ENCODE results near the gene PTGDS. TPM values are rescaled to one million over a fixed set of nuclear protein-coding genes. Genes with fewer than 3 reads are reported as not detected.

PTGDS gene
- total RNA-seq, 1 donor from 2014 or later: not detected

DNA sequence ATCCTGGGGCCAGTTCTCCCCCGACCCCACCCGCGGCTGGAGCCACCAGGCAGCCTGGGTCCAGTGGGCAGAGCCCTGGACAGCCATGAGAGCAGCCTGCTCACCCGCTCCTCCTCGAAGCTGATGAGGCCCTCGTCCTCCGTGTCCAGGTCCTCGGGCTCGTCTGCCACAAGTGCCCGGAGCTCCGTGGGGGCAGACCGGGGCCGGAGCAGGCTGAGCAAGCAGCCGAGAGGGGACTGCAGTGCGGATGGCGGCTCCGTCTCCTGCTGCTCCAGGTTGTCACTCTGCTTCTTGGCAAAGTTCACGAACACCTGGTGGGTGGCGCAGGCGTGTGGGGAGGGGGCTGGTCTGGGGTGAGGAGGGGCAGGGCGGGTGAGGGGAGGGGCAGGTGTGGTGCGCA, 31.0 kb downstream of the PTGDS start:
- no peak for DNase-seq (ENCODE audit: low read depth, low spot score)

DNA sequence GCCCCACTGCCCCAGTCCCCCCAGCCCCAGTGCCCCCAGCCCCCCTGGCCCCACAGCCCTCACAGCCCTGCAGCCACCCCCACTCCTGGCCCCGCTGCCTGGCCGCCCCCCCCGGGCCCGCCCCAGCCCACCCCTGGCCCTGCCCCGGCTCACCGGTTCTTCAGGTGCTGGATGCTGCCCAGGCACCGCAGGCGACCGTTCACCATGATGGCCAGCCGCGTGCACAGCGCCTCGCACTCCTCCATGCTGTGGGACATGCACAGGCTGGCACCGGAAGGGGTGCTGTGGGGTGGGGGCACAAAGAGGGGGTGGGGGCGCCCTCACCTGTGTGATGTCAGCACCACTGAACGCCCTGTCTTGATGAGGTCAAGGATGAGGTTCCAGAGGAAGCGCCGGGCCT, 31.9 kb downstream of the PTGDS start:
- DNase-seq (ENCODE audit: low read depth, low spot score): no peak

DNA sequence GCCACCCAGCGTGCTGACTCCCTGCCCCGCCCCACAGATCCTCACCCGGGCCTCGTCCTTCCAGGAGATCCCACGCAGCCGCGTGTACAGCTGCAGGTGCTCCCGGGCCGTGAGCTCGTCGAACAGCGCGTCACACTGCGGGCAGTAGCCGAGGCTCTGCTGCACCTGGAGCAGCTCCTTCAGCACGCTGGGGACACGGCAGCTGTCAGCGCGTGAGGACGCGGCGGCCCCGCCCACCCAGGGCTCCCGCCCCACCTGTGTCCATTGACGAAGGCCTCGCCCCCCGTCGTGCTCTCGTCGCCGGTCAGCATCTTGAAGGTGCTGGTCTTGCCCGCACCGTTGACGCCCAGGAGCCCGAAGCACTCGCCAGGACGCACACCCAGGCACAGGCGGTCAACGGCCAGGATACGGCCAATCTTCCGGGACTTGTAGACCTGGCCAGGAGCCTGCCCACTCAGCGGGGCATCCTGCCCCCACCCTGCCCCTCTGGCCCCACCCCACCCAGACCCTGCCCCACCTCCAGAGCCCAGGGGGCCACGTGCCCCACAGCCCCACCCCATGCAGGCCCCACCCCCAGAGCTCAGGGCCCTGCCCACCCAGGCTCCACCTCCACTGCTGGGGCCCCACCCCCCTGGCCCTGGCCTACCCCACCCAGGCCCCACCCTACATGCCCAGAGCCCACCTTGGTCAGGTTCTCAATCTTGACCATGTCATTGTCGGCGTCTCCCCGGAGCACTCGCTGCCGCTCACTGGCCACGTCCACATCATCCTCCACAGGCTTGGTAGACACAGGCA, 32.8 kb downstream of the PTGDS start:
- DNase-seq (ENCODE audit: low read depth, low spot score): no peak

DNA sequence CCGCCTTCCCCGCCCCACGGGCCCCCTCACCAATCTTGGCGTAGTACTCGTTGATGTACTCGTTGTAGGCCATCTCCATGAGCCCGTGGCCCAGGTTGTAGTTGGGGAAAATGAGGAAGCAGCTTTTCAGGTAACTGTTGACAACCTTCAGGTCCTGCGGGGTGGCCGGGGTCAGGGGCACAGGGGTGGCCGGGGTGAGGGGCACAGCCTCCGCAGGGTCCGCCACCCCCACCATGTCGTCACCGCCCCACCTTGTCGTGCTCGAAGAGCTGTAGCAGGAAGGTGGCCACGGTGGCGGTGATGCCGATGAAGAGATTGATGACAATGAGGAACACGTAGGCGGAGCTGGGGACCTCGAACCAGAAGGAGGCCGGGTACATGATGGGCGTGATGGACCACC, 33.9 kb downstream of the PTGDS start:
- DNase-seq (ENCODE audit: low read depth, low spot score): no peak

DNA sequence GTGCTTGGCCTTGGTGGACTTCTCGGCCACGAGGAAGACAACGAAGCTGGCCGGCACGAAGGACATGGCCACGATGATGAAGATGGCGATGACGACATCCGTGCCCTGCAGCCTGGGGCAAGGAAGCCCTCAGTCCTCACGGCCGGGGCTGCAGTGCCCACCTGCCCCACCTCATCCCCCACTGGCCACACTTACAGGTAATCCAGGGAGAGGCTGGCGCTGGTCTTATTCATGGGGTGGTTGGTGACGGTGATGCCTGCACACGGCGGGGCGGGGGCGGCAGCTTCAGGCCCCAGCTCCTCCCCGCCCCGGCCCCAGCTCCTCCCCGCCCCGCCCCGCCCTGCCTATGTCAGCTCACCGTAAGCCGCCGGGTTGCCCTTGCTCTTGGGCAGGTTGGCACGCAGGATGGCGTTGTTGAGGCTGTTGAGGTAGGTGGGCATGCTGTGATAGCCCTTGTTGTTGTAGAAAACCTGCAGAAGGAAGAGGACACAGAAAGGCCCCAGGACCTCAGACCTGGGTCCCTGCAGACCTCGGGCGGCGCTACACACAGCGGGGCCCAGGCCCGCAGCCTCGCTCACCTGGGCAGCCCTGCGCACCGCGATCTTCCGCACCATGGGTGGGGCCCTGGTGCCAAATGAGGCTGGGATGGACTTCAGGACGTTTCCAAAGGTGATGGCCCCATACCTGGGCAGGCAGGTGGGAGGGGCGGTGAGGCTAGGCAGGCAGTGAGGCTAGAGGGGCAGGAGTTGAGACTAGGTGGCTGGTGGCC, 34.8 kb downstream of the PTGDS start:
- no peak for DNase-seq (ENCODE audit: low read depth, low spot score)

DNA sequence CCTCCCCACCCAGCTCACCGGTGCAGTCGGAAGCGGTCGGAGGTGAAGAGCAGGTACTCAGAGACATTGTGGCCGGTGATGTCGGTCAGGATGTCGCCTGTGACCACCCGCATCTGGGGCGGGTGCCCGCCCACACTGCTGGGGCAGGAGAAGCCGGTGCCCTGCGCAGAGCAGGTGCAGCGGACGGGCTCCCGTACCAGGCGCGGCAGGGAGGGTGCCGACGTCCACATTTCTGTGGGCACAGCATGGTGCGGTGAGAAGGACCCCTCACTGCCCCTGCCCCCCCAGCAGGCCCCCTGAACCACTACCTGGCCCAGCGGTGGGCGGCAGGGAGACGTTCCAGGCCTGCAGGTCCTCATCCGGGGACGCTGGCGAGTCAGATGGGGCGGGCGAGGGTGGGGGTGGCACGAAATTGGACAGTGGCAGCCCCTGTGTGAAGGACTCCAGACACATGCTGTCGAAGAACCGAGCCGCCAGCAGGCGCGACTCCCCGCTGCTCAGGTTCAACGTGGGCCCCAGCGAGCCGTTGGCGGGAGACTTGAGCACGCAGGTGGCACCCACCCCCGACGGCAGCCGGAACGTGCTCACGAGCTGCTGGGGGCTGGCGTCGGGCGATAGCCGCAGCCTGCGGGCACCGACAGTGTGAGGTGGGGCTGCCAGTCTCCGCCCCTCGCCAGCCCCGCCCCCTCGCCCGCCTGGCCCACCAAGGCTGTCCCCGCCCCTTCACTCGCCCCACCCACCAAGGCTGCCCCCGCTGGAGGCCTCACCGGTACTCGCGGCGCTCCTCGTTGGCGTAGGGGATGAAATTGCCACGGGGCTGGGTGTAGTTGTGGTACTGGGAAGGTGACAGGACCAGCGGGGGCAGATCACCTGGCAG, 35.6 kb downstream of the PTGDS start:
- DNase-seq (ENCODE audit: low read depth, low spot score): no peak

DNA sequence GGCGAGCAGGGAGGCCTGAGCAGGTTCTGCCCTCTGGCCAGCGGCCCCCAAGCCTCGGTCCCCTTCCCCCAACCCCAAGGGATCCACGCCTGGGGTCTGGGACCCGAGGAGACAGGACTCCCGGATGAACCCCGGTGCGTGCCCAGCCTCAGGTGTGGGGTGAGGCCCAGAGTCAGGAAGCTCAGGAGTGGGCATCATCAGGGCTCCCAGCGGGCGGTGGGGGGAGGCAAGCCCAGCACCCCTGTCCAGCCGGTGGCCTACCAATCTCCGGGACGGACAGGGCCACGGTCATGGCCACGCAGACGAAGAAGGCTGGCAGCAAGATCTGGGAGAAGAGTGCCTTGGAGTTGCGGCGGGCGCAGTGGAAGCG, 36.3 kb downstream of the PTGDS start:
- no peak for DNase-seq (ENCODE audit: low read depth, low spot score)

DNA sequence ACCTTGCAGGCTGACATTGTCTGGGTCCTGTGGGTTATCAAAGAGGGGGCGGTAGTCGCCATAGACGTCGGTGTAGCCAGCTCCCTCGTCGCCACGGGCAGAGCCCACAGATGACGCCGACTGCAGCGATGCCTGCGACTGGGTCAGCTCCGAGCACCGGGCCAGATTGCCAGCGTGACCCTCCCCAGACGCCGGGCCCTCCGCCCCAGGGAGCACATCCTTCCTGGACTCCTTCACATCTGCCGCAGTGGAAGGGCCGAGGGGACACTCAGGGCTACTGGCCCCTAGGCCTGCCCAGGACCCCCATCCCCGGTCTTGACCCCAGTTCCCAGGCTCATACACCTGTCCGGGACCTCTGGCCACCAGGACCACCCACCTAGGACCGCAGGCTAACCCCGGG, 36.9 kb downstream of the PTGDS start:
- DNase-seq (ENCODE audit: low read depth, low spot score): no peak

DNA sequence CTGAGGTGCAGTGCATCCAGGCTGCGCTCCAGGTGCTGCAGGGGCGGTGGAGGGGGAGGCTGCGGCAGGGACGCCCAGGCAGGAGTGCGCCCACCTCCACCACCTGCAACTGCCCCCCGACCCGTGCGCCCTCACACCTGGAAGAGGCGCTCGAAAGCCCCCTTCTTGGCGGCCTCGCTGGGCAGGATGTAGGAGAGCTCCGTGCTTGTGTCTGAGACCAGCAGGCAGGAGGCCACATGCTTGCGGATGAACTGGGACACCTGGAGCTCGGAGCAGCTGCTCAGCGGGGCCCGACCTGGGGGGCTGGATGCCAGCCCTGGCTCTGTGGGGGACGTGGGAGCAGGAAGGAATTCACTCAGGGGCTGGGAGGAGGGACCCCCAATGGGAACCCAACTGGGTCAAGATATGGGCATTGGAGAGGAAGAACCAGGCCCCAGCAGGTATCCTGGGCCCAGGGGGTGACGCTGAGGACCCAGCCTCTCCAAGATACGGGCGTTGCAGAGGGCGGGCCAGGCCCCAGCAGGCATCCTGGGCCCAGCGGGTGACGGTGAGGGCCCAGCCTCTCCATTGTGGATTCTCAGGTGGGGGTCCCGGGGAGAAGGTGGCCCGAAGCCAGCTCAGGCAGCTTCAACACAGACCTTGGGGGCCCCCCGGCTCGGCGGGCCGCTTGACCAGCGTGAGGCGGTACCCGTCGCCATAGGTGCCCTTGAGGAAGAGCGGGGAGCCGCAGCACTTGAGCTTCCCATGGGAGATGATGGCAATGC, 37.7 kb downstream of the PTGDS start:
- DNase-seq (ENCODE audit: low read depth, low spot score): no peak

DNA sequence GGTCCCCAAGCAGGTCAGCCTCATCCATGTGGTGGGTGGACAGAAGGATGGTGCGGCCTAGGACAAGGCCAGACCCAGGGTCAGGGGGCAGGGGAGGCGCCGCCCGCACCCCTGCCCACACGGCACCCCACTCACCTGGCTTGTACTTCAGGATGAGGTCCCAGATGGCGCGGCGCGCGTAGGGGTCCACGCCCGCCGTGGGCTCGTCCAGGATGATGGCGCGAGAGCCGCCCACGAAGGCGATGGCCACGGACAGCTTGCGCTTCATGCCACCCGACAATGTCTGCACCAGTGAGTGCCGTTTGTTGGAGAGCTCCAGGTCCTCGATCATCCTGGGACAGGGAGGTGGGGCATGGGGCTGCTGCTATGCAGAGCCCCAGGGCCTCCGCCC, 38.2 kb downstream of the PTGDS start:
- DNase-seq (ENCODE audit: low read depth, low spot score): no peak

DNA sequence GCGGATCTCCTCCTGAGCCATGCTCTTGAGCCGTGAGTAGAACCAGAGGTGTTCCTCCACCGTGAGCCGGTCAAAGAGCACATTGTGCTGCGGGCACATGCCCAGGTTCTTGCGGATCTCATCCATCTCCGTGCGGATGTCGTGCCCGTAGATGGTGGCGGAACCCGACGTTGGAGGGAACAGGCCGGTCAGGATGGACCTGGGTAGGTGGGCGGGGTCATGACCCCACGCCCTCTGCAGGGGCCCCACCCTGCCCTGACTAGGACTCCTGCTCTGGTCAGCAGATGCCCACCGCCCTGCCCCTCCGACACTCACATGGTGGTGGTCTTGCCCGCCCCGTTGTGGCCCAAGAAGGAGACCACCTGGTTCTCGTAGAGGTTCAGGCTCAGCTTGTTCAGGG, 38.7 kb downstream of the PTGDS start:
- DNase-seq (ENCODE audit: low read depth, low spot score): no peak

DNA sequence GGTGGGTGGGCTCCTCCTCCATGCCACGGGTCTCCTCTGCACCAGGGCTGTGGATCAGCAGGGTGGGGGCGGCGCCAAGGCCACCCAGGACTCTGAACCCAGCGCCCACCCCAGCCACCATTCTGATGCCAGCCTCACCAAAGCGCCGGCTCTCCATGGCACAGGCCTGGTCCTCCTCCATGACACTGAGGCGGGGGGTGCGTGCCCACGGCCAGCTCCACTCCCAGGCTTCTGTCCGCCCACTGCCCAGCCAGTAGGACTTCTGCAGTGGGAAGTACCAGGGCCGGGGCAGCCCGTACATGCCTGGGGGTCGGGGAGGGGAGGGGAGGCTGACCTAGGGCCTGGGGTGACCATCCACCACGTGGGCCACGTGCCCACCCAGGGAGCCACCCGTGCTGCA, 39.1 kb downstream of the PTGDS start:
- no peak for DNase-seq (ENCODE audit: low read depth, low spot score)

DNA sequence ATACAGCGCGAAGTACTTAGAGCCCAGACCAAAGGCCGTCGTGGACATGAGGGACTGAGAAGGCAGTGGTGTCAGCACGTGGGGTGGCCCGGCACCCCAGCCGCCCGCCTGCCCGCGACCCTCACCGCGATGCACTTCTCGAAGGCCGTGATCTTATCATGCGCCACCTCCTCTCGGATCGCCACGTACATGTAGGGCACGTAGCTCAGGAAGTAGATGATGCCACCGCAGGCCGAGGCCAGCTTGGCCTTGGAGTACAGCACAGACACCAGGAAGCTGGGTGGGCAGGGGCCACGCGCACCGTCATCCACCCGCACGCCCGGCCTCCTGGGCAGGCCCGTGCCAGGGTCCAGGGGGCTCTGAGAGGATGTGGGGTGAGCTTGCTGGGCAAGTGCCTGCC, 39.8 kb downstream of the PTGDS start:
- no peak for DNase-seq (ENCODE audit: low read depth, low spot score)

DNA sequence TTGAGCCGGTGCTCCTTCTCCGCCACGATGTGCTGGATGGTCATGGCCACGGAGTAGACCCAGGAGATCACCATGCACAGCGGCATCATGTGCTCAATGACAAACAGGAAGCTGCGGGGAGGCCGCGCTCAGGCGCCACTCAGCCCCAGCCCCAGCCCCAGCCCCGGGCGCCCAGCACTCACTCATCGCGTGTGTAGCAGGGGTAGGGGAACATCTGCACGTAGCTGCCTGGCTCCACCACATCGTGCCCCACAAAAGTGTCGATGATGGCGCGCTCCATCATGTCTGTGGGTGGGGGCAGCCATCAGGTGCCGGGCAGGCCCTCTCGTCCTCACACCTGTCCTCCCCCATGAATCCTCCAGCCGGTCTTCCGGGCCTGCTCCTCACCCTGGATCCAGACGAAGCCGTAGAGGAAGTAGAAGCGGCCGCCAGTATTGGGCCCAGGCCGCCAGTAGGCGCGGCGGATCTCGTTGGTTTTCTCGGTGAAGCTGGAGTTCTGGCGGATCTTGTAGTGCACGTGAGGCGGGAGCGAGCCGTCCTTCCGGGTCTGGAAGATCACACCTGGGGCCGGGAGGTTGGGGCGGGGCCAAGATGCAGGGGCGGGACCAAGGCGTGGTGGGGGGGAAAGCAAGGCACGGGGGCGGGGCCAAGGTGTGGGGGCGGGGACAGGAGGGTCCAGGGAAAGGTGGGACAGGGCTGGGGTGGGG, 40.6 kb downstream of the PTGDS start:
- no peak for DNase-seq (ENCODE audit: low read depth, low spot score)

DNA sequence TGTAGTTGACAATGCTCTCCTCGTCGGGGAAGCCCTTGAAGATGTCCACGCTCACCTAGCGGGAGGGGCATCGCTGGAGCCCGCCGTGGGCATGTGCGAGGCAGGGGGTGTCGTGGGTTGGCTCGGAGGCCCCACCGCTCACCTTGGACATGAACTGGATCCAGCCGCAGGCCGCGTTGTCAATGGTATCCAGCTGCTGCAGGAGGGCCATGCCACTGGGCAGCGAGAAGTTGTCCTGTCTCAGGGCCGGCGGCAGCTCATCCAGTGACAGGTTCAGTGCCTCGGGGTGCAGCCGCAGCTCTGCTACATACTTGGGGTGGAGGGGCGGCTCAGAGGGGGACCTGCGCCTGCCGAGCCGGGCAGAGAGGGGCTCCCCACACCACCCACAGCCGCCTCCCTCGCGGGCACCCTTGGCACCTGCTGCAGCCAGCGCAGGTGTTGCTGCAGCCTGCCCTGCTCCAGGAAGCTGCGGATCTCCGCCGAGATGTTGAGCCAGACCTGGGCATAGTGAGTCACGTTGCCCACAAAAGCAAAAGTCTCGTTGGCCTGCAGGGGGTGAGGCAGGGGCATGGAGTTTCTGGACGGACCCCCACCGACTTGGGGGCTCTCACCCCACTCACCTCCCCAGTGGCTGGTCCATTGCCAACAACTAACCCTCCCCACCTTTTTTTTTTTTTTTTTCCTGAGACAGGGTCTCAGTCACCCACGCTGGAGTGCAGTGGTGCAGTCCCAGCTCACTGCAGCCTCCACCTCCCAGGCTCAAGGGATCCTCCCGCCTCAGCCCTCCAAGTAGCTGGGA, 41.7 kb downstream of the PTGDS start:
- DNase-seq (ENCODE audit: low read depth, low spot score): no peak

DNA sequence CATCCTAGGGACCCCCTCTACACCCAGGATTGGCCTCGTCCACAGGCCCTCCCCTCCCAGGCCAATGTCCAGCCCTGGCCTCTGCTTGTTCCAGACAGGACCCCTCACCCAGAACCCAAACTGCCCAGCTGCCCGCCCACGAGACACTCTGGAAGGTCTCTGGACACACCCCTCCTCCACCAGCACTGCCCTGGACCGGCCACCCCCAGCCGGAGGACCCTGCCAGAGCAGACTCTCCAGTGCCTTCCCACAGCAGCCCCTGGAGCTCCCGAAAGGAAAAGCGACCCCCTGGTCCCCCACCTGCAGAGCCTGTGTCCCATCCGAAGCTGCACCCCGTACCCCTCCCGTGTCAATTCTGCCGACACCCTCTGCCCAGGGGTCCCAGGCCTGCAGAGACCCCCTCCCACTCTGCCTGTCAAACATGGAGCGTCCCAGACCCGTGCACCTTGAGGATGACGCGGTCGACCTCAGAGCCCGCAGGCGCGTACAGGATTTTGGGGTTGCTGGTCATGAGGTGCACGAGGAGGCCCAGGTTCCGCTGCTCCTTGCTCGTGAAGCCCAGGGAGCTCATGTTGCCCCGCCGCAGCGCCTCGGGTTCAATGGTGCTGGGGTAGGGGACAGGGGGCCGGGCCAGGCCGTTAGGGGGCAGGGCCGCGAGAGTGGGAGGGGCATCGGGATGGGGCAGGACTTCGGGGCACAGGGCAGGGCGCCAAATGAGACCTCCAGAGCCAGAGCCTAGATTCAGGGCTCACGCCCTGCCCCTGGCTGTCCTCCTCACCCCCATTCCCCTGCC, 42.8 kb downstream of the PTGDS start:
- DNase-seq (ENCODE audit: low read depth, low spot score): no peak

DNA sequence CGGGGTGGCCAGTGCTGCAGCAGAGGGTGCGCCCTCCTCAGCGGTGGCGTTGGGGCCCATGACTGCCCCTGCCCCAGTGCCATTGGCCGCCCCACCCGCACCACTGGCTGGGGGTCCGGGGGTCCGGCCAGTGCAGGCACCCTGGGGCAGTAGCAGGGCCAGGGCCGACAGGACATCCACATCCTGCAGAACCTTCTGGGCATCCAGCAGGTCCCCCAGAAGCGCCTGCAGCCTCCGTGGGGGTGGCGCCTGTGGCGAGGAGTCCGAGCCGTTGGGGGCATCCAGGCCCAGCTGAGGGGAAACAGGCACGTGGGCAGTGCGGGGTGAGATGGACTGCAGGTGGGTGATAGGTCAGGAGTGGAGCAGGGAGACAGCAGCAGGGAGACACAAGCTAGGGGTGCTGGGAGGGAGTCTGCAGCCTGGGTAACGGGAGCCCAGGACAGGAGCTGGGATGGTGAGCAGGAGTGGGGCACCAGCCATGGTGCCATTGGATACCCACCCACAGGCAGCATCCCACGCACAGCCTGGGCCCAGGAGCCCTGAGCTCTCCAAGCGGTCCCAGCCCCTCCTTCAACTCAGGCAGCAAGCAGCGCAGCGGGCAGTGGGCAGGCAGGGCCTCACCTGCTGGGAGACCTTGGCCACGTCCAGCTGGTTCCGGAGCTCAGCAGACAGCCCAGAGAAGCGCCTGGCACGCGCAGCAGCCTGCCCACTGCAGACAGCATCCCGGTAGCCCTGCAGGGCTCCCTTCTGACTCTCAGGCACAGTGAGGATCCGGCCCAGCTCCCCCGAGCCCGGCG, 43.7 kb downstream of the PTGDS start:
- no peak for DNase-seq (ENCODE audit: low read depth, low spot score)

DNA sequence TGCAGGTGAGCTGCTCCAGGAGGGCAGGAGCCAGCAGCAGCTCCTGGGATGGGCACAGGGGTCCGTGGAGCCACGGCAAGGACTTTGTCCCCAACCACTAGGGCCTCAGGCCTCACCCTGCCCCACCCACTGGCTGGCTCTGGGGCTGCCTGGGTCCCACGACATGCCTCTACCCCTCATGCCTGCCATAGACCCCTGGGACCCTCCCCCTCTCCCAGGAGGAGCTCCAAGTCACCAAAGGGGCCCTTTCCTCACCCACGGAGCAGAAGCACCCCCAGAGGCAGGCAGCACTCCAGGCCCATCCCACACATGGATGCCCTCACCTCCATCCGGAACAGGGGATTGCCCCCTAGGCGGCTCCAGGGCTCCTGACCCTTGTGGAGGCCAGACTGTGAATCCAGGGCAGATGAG, 44.3 kb downstream of the PTGDS start:
- DNase-seq (ENCODE audit: low read depth, low spot score): no peak

All from pulmonary artery endothelial cell (primary cell).